Measurements from ENCODE around the gene SENP1.

Gene SENP1

GRCh38 chr12:48067250-48067938 lies 38.5 kb downstream of the SENP1 start:
- DNase-seq (ENCODE audit: low spot score): no peak

GRCh38 chr12:48065041-48065440 lies 40.8 kb downstream of the SENP1 start:
- no peak for DNase-seq (ENCODE audit: low spot score)

- no peak for DNase-seq (ENCODE audit: low spot score)
These were observed 42.3 kb downstream of the SENP1 start for GRCh38 chr12:48063530-48063929.

DNA sequence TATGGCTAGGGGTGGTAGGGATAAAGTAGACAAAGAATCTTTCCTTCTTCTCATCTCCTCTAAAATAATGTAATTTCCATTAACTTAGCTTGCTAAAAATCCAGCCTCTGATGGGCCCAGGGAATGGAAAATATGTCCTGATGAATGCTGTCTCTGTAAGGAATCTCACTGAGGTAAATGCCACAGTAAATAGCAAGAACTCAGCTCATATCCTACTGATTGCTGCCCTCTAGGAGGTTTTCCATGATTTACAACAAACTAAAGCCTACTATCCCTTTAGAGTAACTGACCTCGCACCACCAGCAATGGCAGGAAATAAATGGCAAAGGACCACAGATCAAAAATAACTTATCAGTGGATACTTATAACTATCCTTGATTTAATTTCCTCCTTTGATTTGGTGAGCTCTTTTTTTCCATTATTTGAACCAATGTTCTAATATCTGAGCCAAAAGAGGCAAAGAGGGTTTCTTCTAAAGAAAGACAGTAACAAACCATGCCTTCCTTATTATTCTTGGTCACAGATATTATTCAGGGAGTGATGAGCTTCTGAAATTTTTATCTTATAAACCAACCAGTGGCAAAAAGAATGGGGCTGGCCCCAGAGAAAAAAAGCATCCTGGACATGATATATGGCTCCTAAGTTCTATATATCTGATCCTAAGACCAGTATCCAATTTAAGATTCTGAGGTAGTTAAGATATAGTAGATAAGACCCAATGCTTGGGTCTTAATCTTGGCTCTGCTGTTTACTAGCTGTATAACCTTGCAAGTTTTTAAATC lies 43.8 kb downstream of the SENP1 start:
- DNase-seq (ENCODE audit: low spot score): no peak

DNA sequence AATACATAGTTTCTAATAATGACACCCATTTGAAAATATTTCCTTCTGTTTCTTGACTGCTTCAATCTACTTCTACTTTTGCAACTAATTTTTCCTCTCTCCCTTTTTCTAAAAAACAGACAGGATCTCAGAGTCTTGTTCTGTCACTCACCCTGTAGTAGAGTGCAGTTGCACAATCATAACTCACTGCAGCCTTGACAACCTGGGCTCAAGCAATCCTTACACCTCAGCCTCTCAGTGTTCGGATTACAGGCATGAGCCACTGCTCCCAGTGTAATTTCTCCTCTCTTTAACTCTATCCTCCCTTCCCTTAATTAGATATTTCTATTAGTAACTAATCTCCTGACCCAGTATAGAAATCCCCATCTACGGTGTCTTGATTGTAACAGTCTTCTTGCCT lies 45.4 kb downstream of the SENP1 start:
- DNase-seq (ENCODE audit: low spot score): no peak

DNA sequence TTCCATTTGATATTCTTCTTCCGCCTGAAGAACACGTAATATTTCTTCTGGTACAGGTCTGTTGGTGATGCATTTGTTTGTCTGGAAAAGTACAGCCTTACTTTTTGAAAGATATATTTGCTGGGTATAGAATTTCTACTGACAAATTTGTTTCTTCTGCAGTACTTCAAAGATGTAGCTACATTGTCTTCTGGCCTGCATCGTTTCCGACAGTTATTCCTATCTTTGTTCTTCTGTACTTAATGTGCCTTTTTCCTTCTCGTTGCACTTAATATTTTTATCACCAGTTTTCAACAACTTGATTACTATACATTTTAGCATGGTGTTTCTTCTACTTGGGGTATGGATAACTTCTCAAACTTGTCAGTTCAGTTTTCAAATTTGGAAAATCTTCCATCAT lies 47.1 kb downstream of the SENP1 start:
- DNase-seq (ENCODE audit: low spot score): no peak

DNA sequence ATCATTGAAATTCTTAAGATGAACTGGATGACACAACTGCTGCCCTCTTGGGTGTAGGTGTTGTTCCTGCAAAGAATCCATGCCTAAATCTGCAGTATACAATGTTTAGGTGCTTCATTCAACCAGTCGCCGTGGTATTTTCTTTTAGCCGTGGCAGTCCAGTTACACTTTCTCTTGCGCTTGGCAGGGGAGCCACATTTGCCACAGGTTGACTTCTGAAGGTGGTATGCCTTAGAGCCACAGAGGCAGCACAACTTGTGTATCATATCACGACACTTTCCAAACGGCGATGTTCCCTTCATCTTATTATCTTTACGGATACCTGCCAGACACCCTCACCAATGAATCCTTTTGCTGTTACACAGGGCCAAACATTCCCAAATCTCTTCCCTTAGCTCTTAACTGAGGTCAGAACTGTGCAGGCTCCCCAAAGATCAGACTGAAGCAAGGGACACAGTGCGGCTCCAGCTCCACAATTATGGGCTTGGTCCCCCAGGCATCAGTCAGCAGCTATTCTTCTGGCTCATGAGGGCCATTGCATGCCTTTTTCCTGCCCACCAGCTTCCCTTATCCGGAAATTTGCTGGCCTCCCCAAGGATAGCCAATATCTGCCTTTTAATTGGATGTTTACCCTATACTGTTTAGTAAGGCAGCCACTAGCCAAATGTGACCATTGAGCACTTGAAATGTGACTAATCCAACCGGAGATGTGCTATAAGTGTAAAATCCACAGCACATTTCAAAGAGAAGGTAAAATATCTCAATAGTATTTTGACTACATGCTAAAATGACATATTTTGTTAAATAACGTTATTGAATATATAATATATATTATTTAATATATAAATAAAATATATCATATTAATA lies 50.7 kb downstream of the SENP1 start:
- DNase-seq (ENCODE audit: low spot score): no peak

DNA sequence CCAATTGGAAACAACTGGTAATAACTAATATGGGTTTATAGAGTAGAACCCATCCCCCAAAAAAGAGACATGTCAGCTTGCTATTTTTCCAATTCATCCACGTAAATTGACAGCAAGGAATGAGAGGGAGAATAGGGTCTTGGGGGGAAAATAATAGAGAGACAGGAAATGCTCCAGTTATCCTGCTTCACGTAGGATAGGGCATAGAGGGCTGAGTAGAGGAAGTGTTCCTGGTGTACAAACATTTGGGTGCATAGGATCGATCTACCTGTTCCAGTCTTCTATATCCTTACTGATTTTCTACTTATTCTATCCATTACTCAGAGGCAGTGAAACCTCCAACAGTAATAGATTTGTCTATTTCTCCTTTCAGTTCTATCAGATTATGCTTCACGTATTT lies 52.0 kb downstream of the SENP1 start:
- no peak for DNase-seq (ENCODE audit: low spot score)

DNA sequence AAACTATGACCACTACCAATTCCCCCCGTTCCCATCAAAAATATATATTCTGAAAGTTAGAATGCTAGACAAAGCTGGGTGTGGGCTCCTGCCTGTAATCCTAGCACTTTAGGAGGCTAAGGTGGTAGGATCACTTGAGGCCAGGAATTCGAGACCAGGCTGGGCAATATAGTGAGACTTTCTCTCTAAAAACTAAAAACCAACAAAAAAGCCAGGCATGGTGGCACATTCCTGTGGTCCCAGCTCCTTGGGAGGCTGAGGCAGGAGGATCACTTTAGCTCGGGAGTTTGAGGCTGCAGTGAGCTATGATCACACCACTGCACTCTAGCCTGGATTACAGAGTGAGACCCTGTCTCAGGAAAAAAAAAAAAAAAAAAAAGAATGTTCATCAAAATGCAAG lies 52.8 kb downstream of the SENP1 start:
- no peak for DNase-seq (ENCODE audit: low spot score)

GRCh38 chr12:48051681-48052080 lies 54.2 kb downstream of the SENP1 start:
- no peak for DNase-seq (ENCODE audit: low spot score)

- no peak for DNase-seq (ENCODE audit: low spot score)
These were observed 55.7 kb downstream of the SENP1 start for GRCh38 chr12:48050174-48050573.

DNA sequence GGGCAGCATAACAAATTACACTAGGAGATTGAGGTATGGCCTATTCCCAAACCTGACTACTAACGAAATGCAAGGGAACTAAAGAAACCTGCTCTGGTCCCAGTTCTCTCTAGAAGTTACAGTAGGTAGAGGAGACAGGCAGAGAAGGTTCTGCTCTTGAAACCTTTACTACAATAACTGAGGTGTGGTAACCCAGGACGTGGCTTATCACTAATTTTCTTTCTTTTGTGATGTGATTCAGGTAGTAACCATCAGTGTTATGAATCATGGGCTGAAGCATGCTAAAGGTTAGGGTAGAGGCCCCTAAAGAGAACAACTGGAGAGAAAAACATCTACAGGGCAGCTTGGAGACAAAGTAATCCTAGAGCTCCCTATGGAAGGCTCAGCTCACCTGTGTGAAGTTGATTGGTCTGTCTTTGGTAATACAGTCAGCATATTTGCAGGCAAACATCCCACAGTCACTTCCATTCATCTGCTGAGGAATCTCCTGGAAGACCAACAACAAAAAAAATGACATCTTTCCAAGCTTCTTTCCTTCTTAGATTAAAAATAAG lies 59.8 kb downstream of the SENP1 start:
- no peak for DNase-seq (ENCODE audit: low spot score)

GRCh38 chr12:48045061-48045846 lies 60.6 kb downstream of the SENP1 start:
- DNase-seq (ENCODE audit: low spot score): no peak

GRCh38 chr12:48044396-48044795 lies 61.5 kb downstream of the SENP1 start:
- DNase-seq (ENCODE audit: low spot score): no peak

GRCh38 chr12:48043771-48044170 lies 62.1 kb downstream of the SENP1 start:
- no peak for DNase-seq (ENCODE audit: low spot score)

- no peak for DNase-seq (ENCODE audit: low spot score)
These were observed 64.1 kb downstream of the SENP1 start for GRCh38 chr12:48041591-48042423.

GRCh38 chr12:48040354-48040753 lies 65.5 kb downstream of the SENP1 start:
- no peak for DNase-seq (ENCODE audit: low spot score)

- DNase-seq (ENCODE audit: low spot score): no peak
These were observed 66.7 kb downstream of the SENP1 start for GRCh38 chr12:48039151-48039550.

DNA sequence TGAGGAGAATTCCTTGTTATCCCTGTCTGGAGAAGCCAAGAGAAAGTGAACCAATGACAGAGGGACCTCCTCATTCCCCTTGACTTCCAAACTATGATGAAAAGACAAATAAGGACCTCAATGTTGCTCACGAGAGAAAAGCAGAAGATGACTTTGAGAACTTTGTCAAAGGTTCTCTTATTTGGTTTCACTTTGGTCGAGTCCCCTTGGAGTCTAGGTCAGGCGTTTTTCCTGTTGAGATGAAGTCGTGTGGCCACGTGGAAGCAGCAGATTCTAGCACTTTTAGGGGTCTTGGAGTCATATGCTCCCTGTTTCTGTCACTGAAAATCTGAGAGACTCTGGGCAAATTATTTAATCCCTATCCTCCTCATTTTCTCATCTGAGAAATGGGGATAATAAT lies 67.8 kb downstream of the SENP1 start:
- DNase-seq (ENCODE audit: low spot score): no peak

GRCh38 chr12:48037267-48037915 lies 68.5 kb downstream of the SENP1 start:
- no peak for DNase-seq (ENCODE audit: low spot score)

Measured in putamen (tissue), 1 donor.